IPS-11a (cell line): ENCODE measurements around the gene PLCL1.
"Not testable (repeated sequence)": the region's sequence is repeated elsewhere in the genome, so short reads cannot be mapped to it uniquely, and the experiment has no call there.

Source experiments
- H3K4me3 ChIP-seq: one replicate; pipeline ENCODE4 v1.5.1; 2013; ENCODE audit warnings: low read depth, low read length, control low read depth

PLCL1 gene

GRCh38 chr2:197809064-197809463 is 4.7 kb downstream of the PLCL1 start:
- H3K4me3 ChIP-seq: no peak overlapping the region

DNA sequence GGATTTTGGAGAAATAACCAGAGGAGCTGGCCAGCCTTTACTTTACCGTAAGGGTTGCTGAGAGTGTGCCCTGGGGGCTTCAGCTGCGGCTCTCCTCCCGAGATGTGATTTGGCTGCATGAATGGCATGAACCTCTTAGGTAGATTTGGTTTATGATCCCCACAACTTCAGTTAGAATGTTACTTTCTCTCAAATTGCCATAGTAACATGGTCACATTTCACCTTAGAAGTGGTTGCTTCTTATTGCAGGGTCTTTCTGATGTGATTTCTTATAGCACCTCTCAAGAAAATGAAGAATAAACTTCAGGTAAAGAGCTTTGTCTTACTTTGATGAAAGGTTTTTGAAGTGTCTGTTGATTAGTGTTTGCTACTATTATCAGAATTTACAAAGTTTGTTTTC is 5.6 kb downstream of the PLCL1 start:
- no peak overlapping the region for H3K4me3 ChIP-seq

DNA sequence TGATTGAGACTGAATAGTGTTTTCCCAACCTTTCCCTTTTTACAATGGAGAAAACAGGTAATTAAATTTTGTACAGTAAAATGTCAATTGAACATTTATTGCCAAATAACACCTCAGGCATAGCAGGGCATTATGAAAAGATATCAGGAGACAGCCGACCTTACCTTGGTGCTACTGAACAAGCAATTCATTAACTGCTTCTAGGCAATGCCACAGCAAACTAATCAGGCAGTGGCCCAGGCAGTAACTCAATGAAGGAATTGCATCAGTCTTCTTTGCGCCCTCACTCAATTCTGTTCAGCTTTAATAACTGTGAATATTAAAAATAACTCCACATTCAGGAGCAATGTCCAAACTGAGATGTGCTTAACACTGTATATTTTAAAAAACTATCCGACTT is 6.1 kb downstream of the PLCL1 start:
- no peak overlapping the region for H3K4me3 ChIP-seq

DNA sequence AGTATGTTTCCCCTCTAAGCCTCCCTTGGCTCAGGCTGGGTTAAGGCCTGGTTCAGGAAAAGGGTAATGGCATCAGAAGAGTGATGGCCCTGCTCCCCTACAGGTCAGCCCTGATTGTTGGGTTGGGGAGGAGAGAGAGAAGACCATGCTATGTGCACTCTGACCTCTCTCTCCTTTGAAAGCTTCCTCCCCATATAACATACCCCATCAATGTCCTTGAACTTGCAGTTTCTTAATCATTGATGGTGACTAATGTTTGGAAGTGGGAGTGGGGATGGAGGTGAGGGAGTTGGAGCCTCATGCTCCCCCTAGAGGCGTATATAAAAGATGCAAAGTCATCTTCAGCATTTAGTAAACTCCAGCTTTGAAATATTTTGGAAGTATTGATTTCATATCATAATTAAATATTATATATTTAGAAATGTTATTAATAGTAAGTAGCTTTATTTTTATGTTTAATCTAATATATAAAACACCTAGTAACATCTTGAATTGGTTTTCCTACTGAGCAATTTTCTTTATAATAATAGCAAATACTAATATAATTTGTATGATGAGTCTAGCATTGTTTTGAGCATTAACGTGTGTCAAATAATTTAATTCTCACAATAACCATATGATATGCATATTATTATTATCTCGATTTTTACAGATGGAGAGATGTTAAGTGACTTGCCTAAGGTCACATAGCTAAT is 8.8 kb downstream of the PLCL1 start:
- no peak overlapping the region for H3K4me3 ChIP-seq

GRCh38 chr2:197814526-197814925 is 10.1 kb downstream of the PLCL1 start:
- H3K4me3 ChIP-seq: no peak overlapping the region

DNA sequence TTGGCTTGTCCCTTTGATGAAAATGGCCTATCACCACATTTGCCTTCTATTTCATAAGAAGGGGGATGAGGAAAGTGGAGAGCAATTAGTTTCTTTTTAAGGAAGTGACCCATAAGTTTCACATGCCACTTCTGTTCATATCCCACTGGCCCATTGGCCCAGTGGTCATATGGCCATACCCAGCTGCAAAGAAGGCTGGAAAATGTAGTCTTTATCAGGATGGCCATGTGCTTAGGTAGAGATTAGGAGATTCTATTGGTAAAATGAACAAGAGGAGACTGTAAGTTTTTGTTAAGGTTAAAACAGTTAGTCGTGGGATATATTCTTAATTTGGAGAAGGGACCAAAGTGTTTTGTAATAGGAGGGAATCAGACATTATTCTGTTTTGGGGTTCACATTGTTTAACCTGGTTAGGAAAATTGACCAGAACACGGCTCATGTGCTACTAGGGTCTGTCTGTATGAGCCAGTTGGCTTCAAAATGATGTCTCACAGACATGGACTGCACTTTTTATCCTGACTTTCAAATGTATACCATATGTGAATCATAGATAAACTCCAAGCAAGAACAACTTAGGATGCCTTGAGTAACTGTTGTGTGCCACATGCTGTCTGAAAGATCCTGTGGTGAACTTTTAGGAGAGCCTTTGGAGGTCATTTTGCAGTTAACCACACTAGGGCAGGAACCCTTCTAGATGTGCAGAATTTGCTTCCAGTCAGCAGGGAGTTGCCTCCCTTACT is 17.3 kb downstream of the PLCL1 start:
- H3K4me3 ChIP-seq: no peak overlapping the region

- no peak overlapping the region for H3K4me3 ChIP-seq
These were observed 17.9 kb downstream of the PLCL1 start for GRCh38 chr2:197822333-197822732.

DNA sequence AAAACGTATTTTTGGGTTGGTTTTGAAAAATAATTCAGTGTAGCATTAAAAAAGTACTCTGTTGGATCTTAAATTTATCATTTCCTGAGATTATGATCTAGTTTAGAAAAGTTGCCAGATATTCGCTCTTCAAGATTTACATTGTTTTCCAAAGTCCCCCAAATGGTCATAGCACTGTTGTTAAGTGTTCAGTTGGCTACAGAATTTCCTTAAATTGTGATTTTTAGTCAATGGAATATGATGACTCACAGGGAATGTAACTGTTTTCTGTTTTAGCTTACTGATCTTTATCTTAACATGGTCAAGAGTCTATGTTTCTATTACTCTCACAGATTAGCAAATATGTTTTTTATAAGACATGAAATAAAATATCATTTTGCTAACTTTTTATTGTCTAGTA is 23.2 kb downstream of the PLCL1 start:
- H3K4me3 ChIP-seq: no peak overlapping the region

DNA sequence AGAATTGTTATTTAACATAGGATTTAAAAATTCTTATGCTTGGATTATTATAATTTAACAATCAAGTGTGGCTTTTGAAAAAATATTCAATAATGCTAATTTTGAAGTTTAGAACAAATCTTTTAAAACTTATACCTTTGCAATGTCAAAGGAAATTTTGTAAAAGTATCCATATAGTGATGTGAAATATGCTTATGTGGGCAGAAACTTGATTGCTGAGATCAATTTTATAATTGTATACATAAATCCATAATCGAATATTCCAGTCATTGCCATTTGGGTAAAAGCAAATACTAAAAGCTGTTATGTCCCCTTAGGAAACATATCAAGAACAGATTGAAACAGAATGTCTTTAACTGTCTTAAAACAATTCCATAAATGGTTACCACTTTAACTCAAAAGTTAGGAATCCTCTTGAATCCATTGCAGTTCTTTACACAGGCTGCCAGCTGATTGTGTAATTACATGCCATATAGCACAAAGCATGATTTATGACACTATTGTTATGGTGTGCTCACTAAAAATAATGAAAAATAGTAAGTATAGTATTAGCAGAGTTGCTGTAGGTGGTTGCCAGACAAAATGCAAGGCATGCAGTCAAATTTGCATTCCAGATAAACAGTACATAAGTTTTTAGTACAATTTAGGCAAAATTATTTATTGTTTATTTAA is 24.2 kb downstream of the PLCL1 start:
- H3K4me3 ChIP-seq: no peak overlapping the region

GRCh38 chr2:197834771-197835170 is 30.4 kb downstream of the PLCL1 start:
- not testable (repeated sequence) for H3K4me3 ChIP-seq

GRCh38 chr2:197835293-197835692 is 30.9 kb downstream of the PLCL1 start:
- no peak overlapping the region for H3K4me3 ChIP-seq

DNA sequence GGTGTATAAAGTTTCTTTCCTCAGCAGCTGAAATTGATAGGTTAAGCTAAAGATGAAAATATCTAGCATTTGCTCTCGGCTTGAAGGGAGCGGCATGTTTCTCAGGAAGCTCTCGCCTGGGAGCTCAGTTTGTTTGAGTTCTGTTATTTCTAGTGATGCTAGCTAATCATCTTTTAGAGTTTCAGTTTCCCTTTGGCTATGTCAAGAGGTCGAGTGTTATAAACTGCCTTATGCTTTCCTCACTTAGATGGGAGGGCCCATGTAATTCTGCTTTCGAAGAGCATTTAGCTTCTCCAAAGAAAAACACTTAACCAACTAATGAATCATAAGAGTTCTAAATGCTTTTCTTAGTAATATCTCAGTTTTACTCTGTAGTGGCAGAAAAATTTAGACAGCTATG is 33.6 kb downstream of the PLCL1 start:
- no peak overlapping the region for H3K4me3 ChIP-seq

- no peak overlapping the region for H3K4me3 ChIP-seq
These were observed 34.2 kb downstream of the PLCL1 start for GRCh38 chr2:197838579-197838978.

DNA sequence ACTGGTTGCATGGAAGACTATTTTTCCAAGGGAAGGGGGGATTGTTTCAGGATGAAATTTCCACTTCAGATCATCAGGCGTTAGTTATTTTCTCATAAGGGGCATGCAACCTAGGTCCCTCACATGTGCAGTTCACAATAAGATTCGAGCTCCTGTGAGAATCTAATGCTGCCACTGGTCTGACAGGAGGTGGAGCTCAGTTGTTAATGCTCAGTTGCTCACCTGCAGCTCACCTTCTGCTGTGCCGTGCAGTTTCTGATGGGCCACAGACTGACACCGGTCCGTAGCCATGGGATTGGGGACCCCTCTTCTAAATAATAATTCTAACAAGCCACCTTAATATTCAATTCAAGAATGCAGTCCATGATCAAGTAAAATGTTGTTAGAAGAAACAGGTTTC is 34.9 kb downstream of the PLCL1 start:
- no peak overlapping the region for H3K4me3 ChIP-seq

DNA sequence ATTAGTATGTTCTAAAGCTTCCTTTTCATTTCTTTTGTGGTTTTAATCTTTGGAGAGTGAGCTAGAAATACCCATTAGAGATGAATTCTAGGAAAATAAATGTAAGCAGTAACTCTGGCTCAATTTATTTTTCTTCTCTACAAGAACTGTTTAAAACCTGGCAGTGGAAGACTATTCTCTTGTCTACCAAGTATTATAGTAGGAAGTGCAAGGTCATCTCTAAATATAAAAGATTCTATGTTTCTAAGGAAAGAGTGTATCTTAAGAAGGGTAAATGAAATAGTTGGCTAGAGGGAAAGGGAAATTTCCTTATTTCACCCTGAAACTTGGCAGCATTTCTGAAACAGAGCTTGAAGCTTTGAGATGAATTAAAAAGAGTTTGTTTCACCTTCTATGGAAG is 35.5 kb downstream of the PLCL1 start:
- no peak overlapping the region for H3K4me3 ChIP-seq

DNA sequence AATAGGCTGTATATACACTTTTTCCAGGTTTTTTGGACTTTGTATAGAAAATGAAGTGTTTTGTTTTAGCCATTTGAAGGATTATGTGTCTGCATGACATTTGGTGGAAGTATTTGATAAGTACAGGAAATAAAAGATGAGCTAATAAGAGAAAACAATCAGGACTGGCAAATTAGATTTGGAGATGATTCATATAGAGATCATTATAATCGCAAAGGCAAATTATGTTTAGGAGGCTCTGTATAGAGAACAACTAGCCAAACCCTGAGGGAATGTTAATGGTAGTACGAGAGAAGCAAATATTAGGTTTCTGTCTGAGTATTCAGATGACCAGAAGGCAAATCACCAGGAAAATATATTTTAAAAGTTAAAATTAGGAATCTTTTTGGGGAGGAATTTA is 41.7 kb downstream of the PLCL1 start:
- no peak overlapping the region for H3K4me3 ChIP-seq

DNA sequence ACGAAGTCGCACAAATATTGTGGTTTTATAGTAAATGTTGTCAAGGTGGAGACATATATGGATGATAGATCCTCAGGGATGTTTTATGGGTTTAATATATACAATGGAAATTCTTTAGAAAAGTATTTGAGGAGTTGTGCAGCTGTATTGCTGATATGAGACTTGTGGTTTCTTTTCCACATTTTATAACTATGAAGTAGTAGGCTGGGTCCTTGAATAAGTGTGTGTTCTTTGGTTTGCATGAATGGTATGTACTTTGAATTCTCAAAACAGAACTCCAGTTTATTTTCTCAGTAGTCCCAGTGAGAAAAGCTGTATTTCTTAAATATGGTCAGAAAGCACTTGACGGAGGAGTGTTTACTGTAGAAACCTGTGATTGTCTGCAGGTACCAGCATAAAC is 42.4 kb downstream of the PLCL1 start:
- no peak overlapping the region for H3K4me3 ChIP-seq

GRCh38 chr2:197847651-197848401 is 43.4 kb downstream of the PLCL1 start:
- no peak overlapping the region for H3K4me3 ChIP-seq

DNA sequence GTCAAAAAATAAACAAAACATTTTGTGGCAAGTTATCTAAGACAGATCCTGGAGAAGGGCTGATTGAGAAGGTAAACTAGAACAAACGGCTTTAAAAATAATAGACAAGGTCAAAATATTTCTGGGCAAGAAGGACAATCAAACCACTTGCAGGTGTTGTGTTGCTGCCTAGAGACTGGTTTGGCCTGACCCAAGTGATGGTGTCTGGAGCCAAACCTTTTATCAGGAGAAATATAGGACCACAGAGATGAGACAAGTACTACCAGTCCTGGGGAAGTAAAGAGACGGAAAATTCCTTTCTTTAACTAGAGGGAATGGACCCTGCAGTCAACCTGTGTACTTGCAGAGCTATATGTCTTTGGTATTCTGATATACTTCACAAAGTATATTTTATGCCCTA is 44.2 kb downstream of the PLCL1 start:
- H3K4me3 ChIP-seq: no peak overlapping the region

GRCh38 chr2:197850882-197851450 is 46.6 kb downstream of the PLCL1 start:
- H3K4me3 ChIP-seq: no peak overlapping the region

DNA sequence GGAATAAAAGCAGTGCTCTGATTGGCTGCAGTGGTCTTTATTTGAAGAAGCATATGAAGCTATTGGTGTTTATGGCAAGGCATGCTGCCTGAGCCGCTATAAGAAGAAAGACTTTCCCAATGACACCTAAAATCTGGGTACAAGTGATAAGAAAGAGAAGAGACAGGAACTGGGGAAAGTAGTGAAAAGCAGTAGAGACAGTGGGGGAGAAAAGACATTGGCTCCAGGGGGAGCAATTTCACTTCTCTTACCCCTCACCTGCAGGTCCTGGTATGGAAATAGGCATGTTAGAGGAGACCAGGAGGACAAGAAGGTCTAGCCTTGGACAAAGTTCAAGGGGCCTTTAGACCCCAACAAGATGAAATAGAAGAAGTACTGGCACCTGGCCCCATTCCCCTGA is 47.1 kb downstream of the PLCL1 start:
- H3K4me3 ChIP-seq: no peak overlapping the region
